GM12874 (cell line): ENCODE data around the gene CCNI2.

Source experiments
- TF ChIP-seq, protein P1 (sequence below): IDR thresholded peaks from 2 replicates; pipeline ENCODE4 v1.5.1; 2011; ENCODE audit warnings: low read depth, mild to moderate bottlenecking, control low read depth, low read length, moderate library complexity; ENCODE audit not compliant: insufficient read depth

The CCNI2 gene

DNA sequence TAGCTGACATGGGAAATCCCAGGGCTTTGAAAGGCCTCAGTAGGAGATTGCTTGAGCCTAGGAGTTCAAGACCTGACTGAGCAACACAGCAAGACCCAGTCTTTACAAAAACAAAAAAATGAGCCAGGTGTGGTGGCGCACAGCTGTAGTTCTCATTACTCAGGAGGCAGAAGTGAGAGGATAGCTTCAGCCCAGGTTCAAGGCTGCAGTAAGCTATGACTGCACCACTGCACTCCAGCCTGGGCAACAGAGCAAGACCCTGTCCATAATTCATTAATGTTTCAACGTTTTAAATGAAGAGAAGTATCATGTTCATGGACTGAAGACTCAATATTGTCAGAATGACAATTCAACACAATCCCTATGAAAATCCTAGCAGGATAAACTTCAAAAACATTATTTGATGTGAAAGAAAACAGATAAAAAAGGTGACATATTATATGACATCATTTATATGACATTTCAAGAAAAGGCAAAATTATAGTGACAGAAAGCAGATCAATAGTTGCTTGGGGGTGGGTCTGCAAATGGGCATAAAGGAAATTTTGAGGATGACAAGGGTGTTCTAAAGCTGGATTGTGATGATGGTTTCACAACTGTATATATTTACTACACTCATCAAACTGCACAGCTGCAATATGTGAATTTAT lies 13.6 kb upstream of the CCNI2 start:
- TF ChIP-seq, protein P1, sequence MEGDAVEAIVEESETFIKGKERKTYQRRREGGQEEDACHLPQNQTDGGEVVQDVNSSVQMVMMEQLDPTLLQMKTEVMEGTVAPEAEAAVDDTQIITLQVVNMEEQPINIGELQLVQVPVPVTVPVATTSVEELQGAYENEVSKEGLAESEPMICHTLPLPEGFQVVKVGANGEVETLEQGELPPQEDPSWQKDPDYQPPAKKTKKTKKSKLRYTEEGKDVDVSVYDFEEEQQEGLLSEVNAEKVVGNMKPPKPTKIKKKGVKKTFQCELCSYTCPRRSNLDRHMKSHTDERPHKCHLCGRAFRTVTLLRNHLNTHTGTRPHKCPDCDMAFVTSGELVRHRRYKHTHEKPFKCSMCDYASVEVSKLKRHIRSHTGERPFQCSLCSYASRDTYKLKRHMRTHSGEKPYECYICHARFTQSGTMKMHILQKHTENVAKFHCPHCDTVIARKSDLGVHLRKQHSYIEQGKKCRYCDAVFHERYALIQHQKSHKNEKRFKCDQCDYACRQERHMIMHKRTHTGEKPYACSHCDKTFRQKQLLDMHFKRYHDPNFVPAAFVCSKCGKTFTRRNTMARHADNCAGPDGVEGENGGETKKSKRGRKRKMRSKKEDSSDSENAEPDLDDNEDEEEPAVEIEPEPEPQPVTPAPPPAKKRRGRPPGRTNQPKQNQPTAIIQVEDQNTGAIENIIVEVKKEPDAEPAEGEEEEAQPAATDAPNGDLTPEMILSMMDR, result no peak

DNA sequence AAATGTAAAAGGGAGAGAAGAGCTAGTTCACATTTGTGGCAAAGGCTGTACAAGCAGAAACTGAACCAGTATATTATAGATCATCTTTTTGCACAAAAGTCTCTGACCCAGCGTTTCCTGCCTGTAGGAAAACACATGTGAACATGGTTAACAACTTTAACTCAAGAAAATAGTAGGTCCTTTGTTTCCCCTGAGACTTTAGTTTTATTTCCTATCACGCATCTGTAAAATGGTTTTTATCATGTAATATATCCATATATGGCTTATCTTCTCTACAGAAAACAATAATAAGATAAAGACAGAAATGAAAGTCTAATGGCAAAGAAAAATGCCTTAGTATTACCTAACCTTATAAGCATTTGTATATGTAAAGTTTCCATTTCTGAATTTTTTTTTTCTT lies 12.5 kb upstream of the CCNI2 start:
- TF ChIP-seq, protein P1, result no peak

DNA sequence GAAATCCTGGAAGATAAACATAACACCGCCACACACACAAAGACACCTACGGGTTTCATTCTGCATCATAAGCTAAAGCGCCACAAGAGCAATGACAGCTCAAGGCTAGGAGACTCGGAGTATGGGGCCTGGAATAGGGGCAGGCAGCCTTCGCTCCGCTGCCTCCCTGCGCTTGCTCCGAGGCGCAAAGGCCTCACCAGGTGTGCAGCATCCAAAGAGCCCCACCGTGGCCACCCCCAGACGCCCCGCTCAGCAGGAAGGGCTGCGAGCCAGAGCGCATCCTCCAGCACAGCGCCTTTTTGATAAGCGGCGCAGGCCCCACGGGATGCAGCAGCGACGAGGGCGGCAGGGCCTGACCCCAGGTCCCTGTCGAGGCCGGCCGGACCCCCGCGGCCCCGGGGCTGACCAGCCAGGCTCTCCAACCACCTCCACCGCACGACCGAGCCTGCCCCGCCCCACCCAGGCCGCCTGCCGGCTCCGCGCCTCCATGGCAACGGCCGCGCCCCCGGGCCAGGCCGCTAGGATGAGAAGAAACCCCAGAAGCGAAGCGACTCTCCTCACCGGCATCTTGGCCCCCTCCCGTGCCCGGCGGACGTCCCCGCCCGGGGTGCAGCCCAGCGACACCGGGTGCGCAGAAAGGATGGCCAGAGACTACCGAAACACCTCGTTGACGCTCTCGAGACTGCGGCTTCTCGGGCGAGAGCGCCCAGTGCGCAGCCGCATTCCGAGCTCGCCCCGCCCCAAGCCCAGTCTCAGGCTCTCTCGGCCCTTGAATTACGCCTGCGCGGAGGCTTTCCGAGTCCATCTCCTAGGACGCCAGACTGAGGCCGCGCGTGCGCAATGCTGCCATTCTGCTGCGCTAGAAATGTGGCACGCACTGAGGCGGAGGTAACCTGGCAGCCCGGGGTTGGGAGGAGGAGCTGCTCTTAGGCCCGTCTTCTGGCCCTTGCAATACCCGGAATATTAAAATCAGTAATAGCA lies 10.1 kb upstream of the CCNI2 start, which contains the start of gene KIF3A:
TSS of gene KIF3A (minus strand) at position 694 of the 981 bp plus-strand sequence. CDS start at position 567, 127 bp downstream.
- TF ChIP-seq, protein P1, result peak; percentile 11; the same call in 1 of the 2 replicates

DNA sequence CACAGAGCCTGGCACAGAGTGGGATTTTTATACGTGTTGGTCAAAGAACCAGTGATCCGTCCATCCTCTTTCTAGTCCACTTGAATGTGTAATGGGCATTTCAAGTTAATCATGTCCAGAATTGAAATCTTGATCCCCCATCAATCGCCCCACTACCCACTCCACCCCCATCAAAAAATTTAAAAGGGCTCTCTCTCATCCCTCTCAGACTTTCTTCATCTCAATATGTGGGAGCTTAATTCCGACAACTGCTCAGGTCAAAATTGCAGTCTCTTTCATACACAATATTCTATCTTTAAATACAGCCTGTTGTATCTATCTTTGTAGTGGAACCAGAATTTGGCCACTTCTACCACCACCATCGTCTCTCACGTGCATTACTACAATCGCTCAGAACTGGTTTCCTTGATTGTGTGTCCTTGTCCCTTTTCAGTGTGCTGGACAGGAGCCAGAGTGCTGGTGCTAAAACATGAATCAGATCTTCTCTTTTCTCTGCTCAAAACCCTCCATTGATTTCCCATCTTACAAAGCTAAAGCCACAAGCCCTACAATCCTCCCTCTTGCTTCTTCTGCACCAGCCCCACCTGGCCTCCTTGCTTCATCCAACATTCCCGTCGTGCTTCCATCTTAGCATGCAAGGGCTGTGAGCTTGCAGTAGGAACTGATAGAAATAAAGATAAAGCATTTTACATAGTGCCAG lies 9.1 kb upstream of the CCNI2 start:
- TF ChIP-seq, protein P1, result no peak

DNA sequence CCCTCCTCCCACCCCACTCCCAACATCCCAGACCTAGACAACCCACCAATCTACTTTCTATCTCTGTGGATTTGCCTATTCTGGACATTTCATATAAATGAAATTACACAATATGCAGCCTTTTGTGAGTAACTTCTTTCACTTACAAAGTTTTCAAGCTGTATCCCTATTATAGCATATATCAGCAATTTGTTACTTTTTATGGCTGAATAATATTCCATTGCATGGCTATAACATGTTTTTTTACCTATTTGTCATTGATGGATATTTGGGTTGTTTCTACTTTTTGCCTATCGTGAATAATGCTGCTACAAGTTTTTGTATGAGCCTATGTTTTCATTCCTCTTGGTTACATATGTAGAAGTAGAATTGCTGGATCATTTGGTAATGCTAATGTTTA lies 8.0 kb upstream of the CCNI2 start:
- TF ChIP-seq, protein P1, result no peak

DNA sequence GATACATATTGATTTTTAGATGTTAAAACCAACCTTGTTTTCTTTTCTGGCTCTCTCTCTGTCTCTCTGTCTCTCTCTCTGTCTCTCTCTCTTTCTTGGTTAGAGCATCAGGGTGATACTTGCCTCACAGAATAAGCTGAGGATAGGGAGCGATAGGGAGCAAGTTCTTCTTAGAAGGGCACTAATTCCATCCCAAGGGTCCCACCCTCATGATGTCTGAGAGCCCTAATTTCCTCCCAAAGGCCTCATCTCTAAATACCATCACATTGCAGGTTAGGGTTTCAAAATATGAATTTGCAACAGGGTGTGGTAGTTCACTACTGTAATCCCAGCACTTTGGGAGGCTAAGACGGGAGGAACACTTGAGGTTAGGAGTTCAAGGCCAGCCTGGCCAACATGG lies 5.1 kb upstream of the CCNI2 start:
- TF ChIP-seq, protein P1, result no peak

DNA sequence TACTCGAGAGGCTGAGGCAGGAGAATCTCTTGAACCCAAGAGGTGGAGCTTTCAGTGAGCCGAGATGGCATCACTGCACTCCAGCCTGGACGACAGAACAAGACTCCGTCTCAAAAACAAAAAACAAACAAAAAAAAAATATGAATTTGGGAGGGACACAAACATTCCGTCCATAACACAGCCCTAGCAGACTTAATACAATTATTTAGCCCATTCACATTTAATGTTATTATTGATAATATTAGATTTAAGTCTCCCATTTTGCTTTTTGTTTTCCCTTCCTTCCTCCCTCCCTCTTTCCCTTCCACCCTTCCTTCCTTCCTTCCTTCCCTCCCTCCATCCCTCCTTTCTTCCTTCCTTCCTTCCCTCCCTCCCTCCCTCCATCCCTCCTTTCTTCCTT lies 4.6 kb upstream of the CCNI2 start:
- TF ChIP-seq, protein P1, result no peak
